A673 (cell line): ENCODE results near the gene CCDC6. TPM values are rescaled to one million over a fixed set of nuclear protein-coding genes. Genes with fewer than 3 reads are reported as not detected.

Source experiments
- BruUV-seq: library from RNA; stranded (reverse); fragments of 400-500 nt; replicated peaks from 2 replicates; lab custom pipeline; 2021; lab: Mats Ljungman, UMichigan
- CTCF ChIA-PET: fragments of 300-600 bp; sonication (Branson Sonifier 250); formaldehyde crosslinking; loops from one replicate; lab custom pipeline; 2022; ENCODE audit warnings: antibody characterized with exemption; lab: Charles Lee
- POLR2A ChIA-PET: fragments of 300-600 bp; sonication (Branson Sonifier 250); formaldehyde crosslinking; loops from one replicate; lab custom pipeline; 2022; ENCODE audit warnings: antibody characterized with exemption; ENCODE audit not compliant: low non-redundant PET; lab: Charles Lee
- DNase-seq: peaks from one replicate; pipeline ENCODE4 v3.0.0-alpha.2; 2015; ENCODE audit warnings: low spot score
- H3K27ac ChIP-seq: fragments of 200-600 bp; sonication (generic); 2 replicates; pipeline ENCODE4 v1.5.1; 2016; ENCODE audit warnings: mixed run types, low read depth, mild to moderate bottlenecking, mixed read lengths, antibody characterized with exemption, low read length; ENCODE audit not compliant: poor library complexity, severe bottlenecking
- H3K27me3 ChIP-seq: fragments of 200-600 bp; sonication (generic); replicated peaks from 2 replicates; pipeline ENCODE4 v1.6.1; 2017; ENCODE audit warnings: mixed run types, low read depth, mild to moderate bottlenecking, mixed read lengths, antibody characterized with exemption, low read length; ENCODE audit not compliant: insufficient read depth, poor library complexity
- H3K36me3 ChIP-seq: fragments of 200-600 bp; sonication (generic); 2 replicates; pipeline ENCODE4 v1.6.1; 2016; ENCODE audit warnings: mixed run types, mild to moderate bottlenecking, mixed read lengths, antibody characterized with exemption, low read length; ENCODE audit not compliant: insufficient read depth, poor library complexity, severe bottlenecking
- H3K4me1 ChIP-seq: fragments of 200-600 bp; sonication (generic); 2 replicates; pipeline ENCODE4 v1.6.1; 2017; ENCODE audit warnings: mixed run types, mild to moderate bottlenecking, mixed read lengths, antibody characterized with exemption, low read length; ENCODE audit not compliant: insufficient read depth, poor library complexity, severe bottlenecking
- H3K4me3 ChIP-seq: fragments of 200-600 bp; sonication (generic); 2 replicates; pipeline ENCODE4 v1.5.1; 2016; ENCODE audit warnings: low read depth, mixed run types, mild to moderate bottlenecking, mixed read lengths, low read length; ENCODE audit not compliant: poor library complexity, severe bottlenecking
- H3K9me3 ChIP-seq: fragments of 200-600 bp; sonication (generic); 2 replicates; pipeline ENCODE4 v1.6.1; 2016; ENCODE audit warnings: mixed run types, low read depth, mild to moderate bottlenecking, mixed read lengths, antibody characterized with exemption, low read length; ENCODE audit not compliant: poor library complexity, severe bottlenecking
- CTCF ChIP-seq: fragments of 300-800, 200-600 bp; sonication (generic); conservative IDR thresholded peaks from 2 replicates; pipeline ENCODE4 v1.5.1; 2017; ENCODE audit warnings: low read depth, mild to moderate bottlenecking, antibody characterized with exemption, low read length, moderate library complexity, mixed read lengths
- EZH2 ChIP-seq: fragments of 200-600 bp; sonication (generic); IDR thresholded peaks from 2 replicates; pipeline ENCODE4 v1.6.1; 2017; ENCODE audit warnings: borderline replicate concordance, low read depth, mild to moderate bottlenecking, mixed read lengths, antibody characterized with exemption, low read length; ENCODE audit not compliant: poor library complexity, severe bottlenecking
- intact Hi-C: fragments of 100-400 bp; cut with micrococcal nuclease; formaldehyde crosslinking; loops from one replicate; pipeline ENCODE4 v1.10.0; 2022; ENCODE audit not compliant: unreplicated experiment
- total RNA-seq: library from RNA; stranded (reverse); gene quantifications from 2 replicates; pipeline ENCODE4 v1.2.3, GENCODE V29; 2021

Gene CCDC6
- total RNA-seq, 1 experiment from 2014 or later, result 28.1 TPM

GRCh38 chr10:59859570-59859969 lies 46.8 kb downstream of the CCDC6 start:
- no TSS peak for BruUV-seq
- intact Hi-C loops, result no loop called here

GRCh38 chr10:59857921-59858320 lies 48.4 kb downstream of the CCDC6 start:
- no peak overlapping the region for H3K4me3 ChIP-seq
- TF ChIP-seq EZH2, result no peak
- no peak for TF ChIP-seq CTCF
- ChIA-PET POLR2A (no interaction called here), CTCF (no interaction called here)
- H3K27me3 ChIP-seq, result no peaks in the 10 kb centered on the region
- no peaks in the 10 kb centered on the region for H3K9me3 ChIP-seq
- BruUV-seq, result no TSS peak
- H3K36me3 ChIP-seq, result no peaks in the 10 kb centered on the region
- peaks cover 14% of the 10 kb centered on the region for H3K4me1 ChIP-seq
- DNase-seq, result no peak
- no peak overlapping the region for H3K27ac ChIP-seq
- intact Hi-C loops, result no loop called here

More at GRCh38 chr10:59859570-59859969, 46.8 kb downstream of the CCDC6 start:
- DNase-seq, result no peak
- TF ChIP-seq CTCF (no peak), EZH2 (no peak)
- no peaks in the 10 kb centered on the region for H3K9me3 ChIP-seq
- no peaks in the 10 kb centered on the region for H3K36me3 ChIP-seq
- no peak overlapping the region for H3K27ac ChIP-seq
- CTCF ChIA-PET, result no interaction called here
- H3K4me1 ChIP-seq, result peaks cover 12% of the 10 kb centered on the region
- no peaks in the 10 kb centered on the region for H3K27me3 ChIP-seq
- no peak overlapping the region for H3K4me3 ChIP-seq
- POLR2A ChIA-PET, result no interaction called here

GRCh38 chr10:59857049-59857448 lies 49.3 kb downstream of the CCDC6 start:
- Histone ChIP-seq H3K36me3 (no peaks in the 10 kb centered on the region), H3K4me1 (peaks cover 22% of the 10 kb centered on the region), H3K4me3 (no peak overlapping the region), H3K27me3 (no peaks in the 10 kb centered on the region), H3K9me3 (no peaks in the 10 kb centered on the region), H3K27ac (no peak overlapping the region)
- ChIA-PET CTCF (no interaction called here), POLR2A (no interaction called here)
- TF ChIP-seq CTCF, result no peak
- no peak for TF ChIP-seq EZH2
- DNase-seq, result no peak
- no TSS peak for BruUV-seq
- intact Hi-C loops, result no loop called here
